Left renal pelvis (tissue), 4 donors: Measurements from ENCODE around the gene RXRA. TPM values are rescaled to one million over a fixed set of nuclear protein-coding genes. Genes with fewer than 3 reads are reported as not detected.

ENCODE experiments used
- DNase-seq, 4 donors: peaks; one replicate each; pipeline ENCODE4 v3.0.0-alpha.2; 2013; ENCODE audit warnings: low read depth in 4 of 4, low spot score in 3 of 4
- polyA plus RNA-seq, 4 donors: library from polyadenylated mRNA; unstranded; fragments of 120-200 nt; gene quantifications; one replicate each; pipeline ENCODE4 v1.2.1, GENCODE V29; 2013; ENCODE audit not compliant: insufficient read length in 4 of 4

RXRA gene
- polyA plus RNA-seq, 4 donors: 38.1 to 52.1 (median 42.5) TPM

DNA sequence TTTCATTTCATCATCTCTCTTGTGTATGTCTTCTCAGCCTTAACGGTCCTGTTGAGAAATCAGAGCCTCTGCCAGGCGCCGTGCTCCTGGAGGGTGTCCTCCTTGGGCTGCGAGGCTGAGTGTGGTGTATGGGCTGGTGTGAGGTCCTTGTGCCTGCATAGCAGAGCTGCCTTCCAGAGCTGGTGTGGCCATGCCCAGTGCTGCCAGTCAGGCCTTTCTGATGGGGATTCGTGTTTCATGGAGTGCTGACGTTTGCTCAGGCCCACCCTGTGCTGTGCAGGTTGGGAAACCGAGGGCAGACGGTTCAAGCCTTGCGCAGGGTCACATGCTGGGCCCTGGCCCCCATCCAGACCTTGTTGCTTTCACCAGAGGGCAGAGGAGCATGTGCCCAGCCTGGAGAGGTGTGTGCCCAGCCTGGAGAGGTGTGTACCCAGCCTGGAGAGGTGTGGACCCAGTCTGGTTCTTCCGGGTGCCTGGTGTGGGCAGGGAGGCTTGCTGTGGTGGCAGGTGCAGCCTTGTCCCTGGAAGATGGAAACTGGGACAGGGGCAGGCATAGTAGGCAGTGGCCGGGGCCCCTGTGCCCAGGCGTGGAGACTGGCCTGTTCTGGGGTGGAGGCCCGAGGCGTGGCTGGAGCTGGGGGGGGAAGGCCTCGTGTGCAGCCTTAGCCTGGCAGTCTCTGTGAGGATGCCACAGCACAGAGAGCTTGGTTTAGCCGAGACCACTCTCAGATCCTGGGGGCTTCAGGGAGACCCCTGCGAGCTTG, 84.0 kb downstream of the RXRA start:
- no peak for DNase-seq

DNA sequence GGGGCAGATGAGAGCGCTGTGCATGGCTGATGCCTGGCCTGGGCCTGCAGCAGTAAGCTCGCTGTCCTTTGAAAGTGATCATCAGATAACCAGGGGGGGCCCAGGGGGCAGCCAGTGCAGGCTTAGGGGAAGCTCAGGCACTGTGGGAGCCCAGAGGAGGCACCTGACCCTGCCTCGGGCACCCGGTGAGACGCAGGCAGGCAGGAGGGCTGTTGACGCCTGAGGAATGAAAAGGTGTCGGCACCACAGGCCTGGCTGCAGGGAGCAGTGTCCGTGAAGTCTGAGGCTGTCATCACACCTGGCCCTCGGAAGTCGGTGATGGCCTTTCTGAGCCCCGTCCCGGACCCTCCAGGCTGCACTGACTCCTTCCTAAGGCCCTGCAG, 84.6 kb downstream of the RXRA start:
- no peak for DNase-seq

DNA sequence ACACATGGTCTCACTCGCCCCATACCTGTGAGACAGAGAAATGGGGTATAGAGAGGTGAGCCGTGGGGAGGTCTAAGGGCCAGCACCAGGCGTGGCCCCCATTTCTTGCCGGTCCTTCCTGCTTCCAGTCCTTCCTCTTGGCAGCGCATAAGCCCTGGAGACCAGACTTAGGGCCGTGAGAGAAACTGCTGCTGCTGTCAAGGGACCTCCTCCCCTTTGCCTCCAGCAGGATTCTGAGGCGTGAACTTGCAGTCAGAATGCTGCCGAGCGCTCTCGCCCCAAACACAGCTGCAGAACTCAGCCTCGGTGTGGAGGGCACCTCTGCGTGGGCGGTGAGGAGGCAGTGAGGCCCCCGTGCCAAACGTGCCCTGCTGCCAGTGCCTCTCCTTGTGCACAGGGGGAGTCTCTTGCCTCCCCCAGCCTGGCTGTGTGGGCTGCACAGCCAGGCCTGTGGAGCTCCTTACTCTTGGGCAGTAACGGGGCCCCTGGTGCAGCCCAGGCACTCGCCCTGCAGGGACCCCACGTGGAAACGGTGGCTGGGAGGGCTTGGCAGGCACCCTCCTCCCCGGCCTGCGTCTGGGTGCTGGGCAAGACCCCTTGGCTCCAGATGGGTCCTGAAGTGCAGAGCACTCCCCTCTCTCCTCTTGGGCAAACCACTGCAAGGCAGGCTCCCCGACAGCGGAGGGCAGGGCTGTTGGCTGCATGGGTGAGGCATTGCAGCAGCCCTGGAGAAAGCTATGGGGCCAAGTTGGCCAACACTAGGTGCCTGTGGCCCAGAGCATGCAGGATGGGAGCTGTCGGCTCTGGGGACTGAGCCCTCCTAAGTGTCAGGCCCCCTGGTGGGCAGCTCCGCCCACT, 85.4 kb downstream of the RXRA start:
- no peak for DNase-seq

DNA sequence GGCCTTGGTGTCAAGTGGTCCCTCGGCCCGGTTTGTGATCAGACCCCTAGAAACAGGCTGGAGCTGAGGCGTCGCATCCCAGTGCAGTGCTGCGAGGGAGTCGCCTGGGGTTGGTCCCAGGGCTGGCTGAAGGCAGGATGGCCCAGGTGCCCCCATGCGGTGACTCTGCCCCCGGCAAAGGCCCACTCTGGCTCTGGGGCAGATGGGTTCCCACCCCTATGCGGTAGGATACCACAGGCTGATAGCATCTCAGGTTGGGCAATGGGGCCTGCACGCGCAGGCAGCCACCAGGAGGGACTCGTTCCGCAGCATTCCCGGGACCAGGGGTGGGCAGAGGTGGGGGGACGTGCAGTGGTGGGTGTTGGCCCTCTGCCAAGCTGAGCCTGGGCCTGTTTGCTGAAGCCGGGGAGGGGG, 86.0 kb downstream of the RXRA start:
- no peak for DNase-seq

DNA sequence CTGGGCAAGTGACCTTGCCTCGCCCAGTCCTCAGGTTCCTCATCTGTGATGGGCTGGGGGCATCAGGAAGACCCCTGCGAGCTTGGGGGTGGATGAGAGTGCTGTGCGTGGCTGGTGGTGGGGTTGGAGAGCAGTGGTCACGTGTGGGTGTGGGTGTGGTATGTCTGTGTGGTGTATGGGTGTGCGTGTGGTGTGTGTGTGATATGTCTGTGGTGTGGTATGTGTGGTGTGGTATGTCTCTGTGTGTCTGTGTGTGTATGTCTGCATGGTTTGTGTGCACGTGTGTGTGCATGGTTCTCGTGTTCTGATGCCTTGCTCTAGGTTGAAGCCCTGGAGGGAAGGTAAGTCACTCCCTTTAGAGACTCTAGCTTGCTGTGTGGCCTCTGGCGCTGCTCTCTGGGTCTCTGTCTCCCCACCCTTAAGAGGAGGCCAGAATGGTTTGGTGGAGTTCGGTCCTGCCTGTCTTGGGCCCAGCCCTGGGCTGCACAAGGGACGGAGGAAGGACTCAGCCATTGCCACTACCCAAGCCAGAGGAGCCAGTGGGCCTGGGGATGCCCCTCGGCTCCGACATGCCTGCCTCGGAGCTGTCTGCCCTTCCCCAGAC, 87.0 kb downstream of the RXRA start:
- DNase-seq: no peak

DNA sequence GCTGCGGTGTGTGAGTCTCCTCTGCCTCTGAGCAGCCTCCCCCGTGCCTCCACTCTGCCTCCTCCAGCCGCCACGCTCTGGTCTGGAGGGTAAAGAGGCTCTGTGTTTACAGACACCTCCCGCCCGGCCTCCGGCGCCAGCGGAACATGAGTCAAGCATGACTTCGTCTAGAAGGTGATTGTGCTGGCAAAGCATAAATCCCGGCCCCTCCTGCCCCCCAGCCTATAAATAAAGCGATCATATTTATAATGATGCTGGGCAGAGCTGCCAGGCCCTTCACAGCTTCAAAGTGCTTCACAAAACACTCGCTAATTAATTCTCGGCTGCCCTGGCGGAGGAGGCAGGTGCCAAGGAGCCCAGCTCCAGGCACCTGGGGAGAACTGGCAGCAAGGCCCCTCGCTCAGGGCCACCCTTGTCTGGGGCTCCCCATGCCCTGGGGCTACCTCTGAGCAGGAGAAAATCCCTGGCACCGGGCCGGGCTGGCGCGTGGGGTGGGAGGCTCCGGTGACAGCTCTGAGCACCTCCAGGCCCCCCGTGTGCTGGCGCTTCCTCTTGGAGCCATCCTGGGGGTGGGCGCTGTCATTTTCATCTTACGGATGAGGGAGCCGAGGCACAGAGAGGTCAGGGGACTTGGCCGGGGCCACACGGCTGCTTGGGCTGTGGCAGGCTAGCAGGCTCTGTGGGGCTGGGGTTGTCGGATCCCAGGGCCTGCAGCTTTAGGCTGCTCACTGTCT, 87.8 kb downstream of the RXRA start:
- peak in 3 of 4 donors; percentile 69 to 77 (median 73) for DNase-seq

DNA sequence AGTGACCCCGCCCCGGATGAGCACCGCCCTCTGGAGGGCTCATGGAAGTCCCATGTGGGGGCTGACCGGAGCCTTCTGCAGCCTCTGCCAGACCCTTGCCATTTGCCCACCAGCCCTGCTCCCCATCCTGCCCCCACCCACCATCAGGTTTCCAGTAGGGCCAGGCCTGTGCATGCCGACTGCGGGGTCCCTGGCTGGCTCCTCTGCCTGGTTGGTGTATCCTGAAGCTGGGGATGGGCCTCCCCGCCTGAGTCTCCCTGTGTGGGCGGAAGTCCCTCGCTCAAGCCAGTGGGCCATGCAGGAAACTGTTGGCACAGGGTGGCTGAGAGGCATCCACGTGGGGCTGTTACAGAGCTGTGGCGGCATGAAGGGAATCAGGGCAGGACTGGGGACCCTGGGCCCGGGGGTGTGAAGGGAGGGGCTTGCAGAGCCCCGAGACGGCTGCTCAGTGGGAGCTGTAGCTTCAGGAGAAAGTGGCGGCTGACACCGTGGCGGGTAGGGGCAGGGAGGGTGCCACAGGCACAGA, 88.7 kb downstream of the RXRA start:
- no peak for DNase-seq

DNA sequence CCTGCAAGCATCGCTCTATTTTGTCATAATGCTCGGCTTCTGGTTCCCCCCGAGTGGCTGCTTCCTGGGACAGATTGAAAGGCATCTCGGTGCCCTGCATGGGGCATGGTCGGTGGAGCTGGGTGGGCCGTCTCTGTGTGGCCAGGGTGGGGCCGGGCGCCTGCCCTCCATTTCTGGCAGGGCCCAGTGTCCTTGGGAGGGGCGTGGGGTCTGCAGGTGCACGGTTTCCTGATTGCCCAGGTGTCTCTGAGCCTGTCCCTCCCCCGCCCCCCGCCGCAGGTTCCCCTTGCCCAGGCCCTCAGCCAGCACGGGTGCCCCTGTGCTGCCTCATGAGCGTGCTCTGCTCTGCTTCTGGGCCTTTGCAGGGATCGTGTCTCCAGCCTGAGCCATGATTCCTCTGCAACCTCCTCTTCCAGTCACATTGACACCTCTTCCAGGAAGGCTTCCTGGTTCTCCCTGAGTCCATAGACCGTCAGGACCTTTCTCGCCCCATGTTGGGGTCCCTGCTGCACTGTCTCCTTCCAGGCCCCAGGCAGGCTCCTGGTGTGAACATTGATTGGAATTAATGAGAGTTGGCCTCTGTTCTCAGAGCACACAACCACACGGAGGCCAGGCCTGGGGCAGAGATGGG, 90.2 kb downstream of the RXRA start:
- no peak for DNase-seq

DNA sequence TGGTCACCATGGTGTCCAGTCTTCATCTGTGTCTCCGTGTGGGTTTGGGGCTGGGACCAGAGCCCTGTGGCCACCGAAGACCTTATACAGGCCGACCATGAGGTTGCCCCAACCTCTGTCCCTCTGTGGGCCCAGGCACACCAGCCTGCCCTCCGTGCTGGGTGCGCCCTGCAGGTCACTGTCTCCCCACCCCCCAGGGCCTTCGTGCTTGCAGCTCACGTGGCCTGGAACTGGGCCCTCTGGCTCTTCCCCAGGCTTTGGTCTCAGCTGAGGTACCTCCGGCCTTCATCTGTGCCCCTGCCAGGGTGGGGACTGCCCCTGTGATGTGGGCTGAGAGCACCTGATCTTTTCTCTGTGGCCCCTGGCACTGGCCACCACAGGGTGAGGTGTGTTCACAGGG, 92.1 kb downstream of the RXRA start:
- DNase-seq: no peak

DNA sequence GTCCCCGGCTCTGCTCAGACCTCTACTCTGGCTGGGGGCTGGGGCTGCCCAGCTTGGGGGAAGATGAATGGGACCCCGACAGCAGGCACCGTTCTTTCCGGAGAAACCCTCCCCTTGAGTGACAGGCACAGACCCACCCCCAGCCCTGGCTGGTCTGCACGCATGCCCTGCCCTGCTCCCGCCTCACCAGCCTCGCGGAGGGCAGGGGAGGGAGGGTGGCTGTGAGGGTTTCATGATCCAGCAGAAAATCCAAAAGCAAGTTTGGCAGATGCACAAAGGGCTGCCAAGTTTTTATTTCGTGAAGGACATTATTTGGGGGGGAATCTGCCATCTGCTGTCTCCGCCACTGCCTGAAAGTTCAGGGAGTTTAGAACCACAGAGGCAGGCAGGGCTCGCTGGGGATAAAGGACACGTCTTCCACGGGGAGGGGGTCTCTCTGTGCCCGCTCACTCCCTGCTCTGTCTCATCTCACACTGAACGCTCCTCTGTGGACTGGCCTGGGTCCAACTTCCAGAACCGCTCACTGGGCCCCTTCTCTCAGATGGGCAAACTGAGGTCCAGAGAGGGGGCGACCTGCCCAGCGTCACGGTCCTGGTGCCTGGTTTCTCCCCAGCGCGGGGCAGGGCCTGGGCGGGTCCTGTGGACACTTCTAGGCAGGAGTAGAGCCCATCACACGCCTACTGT, 92.9 kb downstream of the RXRA start:
- no peak for DNase-seq

DNA sequence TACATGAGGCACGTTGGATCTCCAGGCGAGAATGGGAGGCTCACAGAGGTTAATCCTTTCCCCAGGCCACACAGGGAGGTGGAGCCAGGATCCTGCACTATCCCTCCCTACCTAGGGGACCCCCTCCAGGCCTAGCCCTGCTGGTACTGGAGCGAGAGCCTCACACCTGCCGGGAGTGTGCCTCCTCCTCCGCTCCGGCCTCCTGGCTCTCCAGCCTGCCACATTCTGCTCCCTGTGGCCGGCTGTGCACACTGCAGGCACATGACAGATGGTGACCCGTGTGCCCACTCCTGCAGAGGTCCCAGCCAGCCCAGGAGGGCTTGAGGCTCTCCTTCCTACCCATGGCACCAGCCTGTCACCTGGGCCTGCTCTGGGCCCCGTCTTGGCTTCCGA, 93.4 kb downstream of the RXRA start:
- no peak for DNase-seq

DNA sequence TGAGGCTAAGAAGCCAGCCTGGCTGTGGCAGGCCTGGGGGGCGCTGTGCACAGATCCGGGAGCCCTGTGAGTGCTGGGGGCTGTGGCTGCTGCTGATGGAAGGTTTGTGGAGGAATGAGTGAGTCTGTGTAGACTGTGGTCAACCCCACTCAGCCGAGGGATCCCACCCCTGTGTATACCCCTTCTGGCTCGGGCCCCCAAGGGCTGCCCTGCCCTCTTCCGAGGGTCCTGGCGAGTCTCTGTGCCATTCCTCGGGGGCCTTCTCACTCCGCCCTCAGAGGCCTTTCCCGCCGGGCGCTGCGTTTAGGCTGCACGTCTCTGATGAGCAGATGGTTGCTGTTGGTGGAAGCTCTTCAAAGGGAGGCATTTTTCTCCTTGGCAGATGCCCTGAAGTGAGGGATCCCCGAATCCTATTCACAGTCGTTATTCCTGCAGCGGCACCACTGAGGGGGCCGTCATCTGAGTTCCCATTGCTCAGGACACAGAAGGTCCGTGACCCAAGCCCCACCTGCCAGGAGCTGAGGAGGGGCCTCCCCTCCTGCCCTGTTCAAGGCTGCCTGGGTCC, 94.1 kb downstream of the RXRA start:
- DNase-seq: no peak

DNA sequence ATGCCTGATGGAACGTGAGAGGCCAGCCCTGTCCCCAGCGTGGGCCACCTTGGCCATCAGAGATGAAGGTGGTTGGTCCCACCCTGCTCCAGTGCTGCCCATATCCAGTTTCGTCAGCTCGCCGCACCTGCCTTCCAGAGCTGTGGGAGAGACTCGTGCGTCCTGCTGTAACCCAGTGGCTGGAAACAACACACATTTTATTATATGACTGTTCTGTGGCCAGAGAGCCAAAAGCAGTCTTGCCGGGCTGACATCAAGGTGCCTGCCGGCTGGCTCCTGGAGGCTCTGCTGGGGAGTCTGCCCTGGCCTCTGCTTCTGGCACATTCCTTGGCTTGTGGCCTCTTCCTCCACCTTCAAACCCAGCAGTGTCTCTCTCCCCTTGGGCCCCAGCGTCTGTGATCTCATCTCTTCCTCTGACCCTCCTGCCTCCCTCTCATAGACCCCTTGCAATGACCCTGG, 94.7 kb downstream of the RXRA start:
- no peak for DNase-seq

DNA sequence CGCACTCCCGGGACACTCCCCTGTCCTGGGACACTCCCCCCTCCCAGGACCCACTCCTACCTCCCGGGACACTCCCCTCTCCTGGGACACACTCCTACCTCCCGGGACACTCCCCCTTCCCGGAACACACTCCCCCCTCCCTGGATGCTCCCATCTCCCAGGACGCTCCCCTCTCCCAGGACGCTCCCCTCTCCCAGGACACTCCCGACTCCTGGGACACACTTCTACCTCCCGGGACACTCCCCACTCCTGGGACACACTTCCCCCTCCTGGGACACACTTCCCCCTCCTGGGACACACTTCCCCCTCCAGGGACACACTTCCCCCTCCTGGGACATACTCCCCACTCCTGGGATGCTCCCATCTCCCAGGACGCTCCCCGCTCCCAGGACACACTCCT, 95.6 kb downstream of the RXRA start:
- no peak for DNase-seq

DNA sequence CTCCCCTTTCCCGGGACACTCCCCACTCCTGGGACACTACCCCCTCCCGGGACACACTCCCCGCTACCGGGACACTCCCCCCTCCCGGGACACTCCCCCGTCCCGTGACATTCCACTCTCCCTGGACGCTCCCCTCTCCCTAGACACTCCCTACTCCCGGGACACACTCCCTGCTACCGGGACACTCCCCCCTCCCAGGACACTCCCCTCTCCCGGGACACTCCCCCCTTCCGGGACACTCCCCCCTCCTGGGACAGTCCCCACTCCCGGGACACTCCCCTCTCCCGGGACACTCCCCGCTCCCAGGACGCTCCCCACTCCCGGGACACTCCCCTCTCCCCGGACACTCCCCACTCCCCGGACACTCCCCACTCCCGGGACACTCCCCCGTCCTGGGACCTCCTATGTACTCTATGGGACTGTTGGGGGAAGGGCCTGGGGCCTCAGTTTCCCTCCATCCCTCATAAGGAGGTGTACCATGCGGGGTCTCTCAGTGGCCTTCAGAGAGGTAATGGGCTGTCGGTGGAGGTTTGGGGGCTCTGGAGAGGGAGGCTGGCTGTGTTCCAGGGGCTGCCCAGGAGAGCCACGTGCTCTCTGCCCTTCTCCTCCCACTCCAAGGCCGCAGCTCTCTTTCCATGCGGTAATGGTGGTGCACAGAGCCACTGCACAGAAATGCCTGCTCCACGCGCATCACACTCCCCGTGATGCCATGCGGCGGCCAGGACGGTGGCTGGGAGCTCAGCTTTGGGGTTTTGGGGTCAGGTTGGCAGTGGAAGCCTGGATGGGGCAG, 96.2 kb downstream of the RXRA start:
- no peak for DNase-seq

DNA sequence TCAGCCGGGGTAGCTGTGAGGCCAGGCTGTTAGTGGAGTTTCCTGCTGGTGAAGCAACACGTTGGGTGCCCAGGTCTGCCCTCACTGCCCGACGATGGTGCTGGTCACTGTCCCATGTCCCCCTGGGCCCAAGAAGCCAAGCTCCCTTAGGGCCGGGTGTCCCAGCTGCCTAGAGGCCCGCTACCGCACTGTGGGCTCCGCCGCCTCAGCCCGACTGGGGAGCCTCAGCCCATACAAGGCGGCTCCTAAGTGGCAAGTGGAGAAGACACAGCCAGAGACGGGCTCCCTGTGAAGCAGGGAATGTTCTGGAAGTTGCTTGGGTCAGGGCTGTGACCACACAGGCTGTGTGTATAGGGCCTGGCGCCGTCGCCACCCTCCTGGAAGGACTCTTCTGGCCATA, 96.9 kb downstream of the RXRA start:
- DNase-seq: no peak

DNA sequence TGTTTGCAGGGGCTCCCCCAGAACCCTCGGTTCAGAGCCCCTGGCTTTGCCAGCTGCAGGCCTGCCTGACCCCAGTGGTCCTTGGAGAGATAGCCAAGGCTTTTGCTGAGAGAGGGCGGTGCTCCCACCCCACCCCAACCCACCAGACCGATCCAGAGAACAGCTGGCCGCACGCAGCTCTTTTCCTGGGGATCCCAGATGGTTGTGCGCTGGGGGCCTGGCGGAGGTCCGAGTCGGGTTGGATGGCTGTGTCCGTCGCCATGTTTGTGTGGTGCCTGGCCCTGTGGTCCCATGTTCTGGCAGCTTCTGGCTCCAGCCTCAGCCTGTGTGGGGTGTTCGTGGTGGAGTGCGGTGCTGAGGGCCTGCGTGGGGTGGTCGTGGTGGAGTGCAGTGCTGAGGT, 97.5 kb downstream of the RXRA start:
- no peak for DNase-seq

DNA sequence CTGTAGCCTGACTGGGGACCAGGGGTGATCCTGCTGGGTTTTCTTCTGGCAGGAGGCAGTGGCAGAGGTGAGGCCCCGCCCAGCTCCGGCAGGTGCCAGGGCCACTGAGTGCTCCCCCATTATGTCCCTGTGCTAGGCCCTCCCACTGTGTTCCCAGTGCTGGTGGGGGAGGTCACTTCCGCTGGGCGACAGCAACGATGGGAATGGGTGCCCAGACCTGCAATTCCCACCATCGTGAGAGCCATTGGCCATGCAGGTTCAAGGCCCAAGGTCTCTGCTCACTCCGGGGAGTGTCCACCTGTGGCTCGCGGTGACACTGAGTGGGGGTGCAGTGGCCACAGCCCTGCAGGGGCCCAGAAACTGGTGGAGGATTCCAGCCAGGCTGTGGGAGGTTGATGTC, 98.6 kb downstream of the RXRA start:
- no peak for DNase-seq

DNA sequence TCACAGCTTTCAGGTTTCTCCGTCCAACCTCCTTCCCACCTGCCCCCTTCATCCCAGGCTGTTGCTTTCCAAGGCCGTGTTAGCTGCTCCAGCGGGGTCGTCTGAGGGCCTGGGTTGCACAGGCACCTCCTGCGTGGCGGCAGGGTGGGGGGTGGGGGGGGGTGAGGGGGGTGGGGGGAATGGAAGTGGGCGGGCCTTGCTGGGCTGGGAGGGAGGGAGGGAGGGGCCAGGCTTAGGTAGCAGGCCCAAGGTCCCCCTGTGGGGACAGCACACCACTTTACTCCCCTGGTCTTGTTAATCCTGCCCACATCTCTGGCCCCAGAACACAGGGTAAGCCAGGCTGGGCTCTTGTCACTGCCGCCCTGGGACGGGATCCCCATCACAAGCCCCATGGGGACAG, 99.1 kb downstream of the RXRA start:
- no peak for DNase-seq
